H1 (cell line): ENCODE measurements around the gene PLEKHG1. TPM values are rescaled to one million over a fixed set of nuclear protein-coding genes. Genes with fewer than 3 reads are reported as not detected.

ENCODE experiments used
- CHD1 ChIP-seq: IDR thresholded peaks from 2 replicates; pipeline ENCODE4 v1.6.1; 2012; ENCODE audit warnings: low read depth, low read length, improper control_type of control experiment
- polyA plus RNA-seq, 7 experiments: library from polyadenylated mRNA; depleted of rRNA in 3 of 7; stranded (reverse) in 5 of 7; unstranded in 2 of 7; fragments of >200 nt in 5 of 7; fragments of 200-250 nt in 2 of 7; gene quantifications; 1 replicate in 5 of 7; 2 replicates in 1 of 7; 4 replicates in 1 of 7; pipeline versions ENCODE4 v1.2.1 to v1.2.3, GENCODE V29; 2011 to 2013; ENCODE audit warnings: missing spikeins in 2 of 7, mixed read lengths in 2 of 7
- total RNA-seq: library from RNA; stranded (reverse); fragmentation: NEBNext Ultra II Directional; extraction: Animal tissue kit (Norgen Biotek cat#: 25700); gene quantifications from 2 replicates; pipeline ENCODE4 v1.2.1, GENCODE V29; 2021
- TF ChIP-seq, protein P1 (sequence below): fragments of 300-600 bp; sonication (generic); IDR thresholded peaks from 2 replicates; pipeline ENCODE4 v1.7.1; 2012; ENCODE audit warnings: low read length, moderate library complexity, mild to moderate bottlenecking, inconsistent platforms; ENCODE audit not compliant: insufficient replicate concordance

Gene PLEKHG1
- total and polyA plus RNA-seq, 2 of the 8 experiments (the other 6 are each of a cell fraction or from before 2014, with no cell fraction given), result 0.94 to 2.2 TPM

DNA sequence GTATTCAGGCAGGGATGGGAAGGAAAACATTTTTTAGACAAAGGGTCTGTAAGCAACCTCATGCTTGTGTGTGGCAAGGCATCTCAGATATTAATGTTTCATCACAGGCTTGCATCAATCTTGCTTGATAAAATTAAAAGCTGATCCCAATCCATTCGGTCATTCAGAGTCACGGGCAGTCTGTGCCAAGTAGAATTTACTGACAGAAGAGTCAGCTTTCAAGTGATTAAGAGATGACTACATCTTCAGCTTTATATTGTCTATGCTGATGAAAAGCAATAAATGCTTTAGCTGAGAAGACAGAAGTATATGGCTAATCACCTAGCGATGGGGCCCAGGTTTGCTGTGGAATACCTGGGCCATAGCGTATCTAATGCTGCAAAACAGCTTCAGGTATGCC is 3.5 kb downstream of the PLEKHG1 start (continued):
- TF ChIP-seq, protein P1, sequence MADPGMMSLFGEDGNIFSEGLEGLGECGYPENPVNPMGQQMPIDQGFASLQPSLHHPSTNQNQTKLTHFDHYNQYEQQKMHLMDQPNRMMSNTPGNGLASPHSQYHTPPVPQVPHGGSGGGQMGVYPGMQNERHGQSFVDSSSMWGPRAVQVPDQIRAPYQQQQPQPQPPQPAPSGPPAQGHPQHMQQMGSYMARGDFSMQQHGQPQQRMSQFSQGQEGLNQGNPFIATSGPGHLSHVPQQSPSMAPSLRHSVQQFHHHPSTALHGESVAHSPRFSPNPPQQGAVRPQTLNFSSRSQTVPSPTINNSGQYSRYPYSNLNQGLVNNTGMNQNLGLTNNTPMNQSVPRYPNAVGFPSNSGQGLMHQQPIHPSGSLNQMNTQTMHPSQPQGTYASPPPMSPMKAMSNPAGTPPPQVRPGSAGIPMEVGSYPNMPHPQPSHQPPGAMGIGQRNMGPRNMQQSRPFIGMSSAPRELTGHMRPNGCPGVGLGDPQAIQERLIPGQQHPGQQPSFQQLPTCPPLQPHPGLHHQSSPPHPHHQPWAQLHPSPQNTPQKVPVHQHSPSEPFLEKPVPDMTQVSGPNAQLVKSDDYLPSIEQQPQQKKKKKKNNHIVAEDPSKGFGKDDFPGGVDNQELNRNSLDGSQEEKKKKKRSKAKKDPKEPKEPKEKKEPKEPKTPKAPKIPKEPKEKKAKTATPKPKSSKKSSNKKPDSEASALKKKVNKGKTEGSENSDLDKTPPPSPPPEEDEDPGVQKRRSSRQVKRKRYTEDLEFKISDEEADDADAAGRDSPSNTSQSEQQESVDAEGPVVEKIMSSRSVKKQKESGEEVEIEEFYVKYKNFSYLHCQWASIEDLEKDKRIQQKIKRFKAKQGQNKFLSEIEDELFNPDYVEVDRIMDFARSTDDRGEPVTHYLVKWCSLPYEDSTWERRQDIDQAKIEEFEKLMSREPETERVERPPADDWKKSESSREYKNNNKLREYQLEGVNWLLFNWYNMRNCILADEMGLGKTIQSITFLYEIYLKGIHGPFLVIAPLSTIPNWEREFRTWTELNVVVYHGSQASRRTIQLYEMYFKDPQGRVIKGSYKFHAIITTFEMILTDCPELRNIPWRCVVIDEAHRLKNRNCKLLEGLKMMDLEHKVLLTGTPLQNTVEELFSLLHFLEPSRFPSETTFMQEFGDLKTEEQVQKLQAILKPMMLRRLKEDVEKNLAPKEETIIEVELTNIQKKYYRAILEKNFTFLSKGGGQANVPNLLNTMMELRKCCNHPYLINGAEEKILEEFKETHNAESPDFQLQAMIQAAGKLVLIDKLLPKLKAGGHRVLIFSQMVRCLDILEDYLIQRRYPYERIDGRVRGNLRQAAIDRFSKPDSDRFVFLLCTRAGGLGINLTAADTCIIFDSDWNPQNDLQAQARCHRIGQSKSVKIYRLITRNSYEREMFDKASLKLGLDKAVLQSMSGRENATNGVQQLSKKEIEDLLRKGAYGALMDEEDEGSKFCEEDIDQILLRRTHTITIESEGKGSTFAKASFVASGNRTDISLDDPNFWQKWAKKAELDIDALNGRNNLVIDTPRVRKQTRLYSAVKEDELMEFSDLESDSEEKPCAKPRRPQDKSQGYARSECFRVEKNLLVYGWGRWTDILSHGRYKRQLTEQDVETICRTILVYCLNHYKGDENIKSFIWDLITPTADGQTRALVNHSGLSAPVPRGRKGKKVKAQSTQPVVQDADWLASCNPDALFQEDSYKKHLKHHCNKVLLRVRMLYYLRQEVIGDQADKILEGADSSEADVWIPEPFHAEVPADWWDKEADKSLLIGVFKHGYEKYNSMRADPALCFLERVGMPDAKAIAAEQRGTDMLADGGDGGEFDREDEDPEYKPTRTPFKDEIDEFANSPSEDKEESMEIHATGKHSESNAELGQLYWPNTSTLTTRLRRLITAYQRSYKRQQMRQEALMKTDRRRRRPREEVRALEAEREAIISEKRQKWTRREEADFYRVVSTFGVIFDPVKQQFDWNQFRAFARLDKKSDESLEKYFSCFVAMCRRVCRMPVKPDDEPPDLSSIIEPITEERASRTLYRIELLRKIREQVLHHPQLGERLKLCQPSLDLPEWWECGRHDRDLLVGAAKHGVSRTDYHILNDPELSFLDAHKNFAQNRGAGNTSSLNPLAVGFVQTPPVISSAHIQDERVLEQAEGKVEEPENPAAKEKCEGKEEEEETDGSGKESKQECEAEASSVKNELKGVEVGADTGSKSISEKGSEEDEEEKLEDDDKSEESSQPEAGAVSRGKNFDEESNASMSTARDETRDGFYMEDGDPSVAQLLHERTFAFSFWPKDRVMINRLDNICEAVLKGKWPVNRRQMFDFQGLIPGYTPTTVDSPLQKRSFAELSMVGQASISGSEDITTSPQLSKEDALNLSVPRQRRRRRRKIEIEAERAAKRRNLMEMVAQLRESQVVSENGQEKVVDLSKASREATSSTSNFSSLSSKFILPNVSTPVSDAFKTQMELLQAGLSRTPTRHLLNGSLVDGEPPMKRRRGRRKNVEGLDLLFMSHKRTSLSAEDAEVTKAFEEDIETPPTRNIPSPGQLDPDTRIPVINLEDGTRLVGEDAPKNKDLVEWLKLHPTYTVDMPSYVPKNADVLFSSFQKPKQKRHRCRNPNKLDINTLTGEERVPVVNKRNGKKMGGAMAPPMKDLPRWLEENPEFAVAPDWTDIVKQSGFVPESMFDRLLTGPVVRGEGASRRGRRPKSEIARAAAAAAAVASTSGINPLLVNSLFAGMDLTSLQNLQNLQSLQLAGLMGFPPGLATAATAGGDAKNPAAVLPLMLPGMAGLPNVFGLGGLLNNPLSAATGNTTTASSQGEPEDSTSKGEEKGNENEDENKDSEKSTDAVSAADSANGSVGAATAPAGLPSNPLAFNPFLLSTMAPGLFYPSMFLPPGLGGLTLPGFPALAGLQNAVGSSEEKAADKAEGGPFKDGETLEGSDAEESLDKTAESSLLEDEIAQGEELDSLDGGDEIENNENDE, result no peak
- TF ChIP-seq CHD1, result no peak
